Activated T-cell treated with anti-CD3 and anti-CD28 coated beads, Interleukin-2, amount 50 U/mL, for 24 hours (primary cell): ENCODE results near the gene ZNF286A.
"Not testable (repeated sequence)": the region's sequence is repeated elsewhere in the genome, so short reads cannot be mapped to it uniquely, and the experiment has no call there.

Source experiments
- DNase-seq: peaks from one replicate; pipeline ENCODE4 v3.0.0-alpha.2; 2020
- H3K27ac Mint-ChIP-seq: 2 replicates; pipeline ENCODE4 v1.8.0; 2020; ENCODE audit warnings: mild to moderate bottlenecking, mixed read lengths
- H3K27me3 Mint-ChIP-seq: 2 replicates; pipeline ENCODE4 v1.8.0; 2020; ENCODE audit warnings: mixed read lengths
- H3K36me3 Mint-ChIP-seq: 2 replicates; pipeline ENCODE4 v1.8.0; 2020; ENCODE audit warnings: low read depth, mixed read lengths
- H3K4me1 Mint-ChIP-seq: 2 replicates; pipeline ENCODE4 v1.8.0; 2020; ENCODE audit warnings: low read depth, mixed read lengths
- H3K4me3 Mint-ChIP-seq: 2 replicates; pipeline ENCODE4 v1.8.0; 2020; ENCODE audit warnings: mild to moderate bottlenecking, moderate library complexity, mixed read lengths
- H3K9me3 Mint-ChIP-seq: 2 replicates; pipeline ENCODE4 v1.8.0; 2020; ENCODE audit warnings: mixed read lengths

The ZNF286A gene

GRCh38 chr17:15699413-15699924 is at the start of gene ZNF286A:
Gene ZNF286A, plus strand, starts transcription at chr17:15699752. Its CDS starts 578 bp downstream, at chr17:15700330.
- H3K27me3 Mint-ChIP-seq, H3K9me3 Mint-ChIP-seq: not testable (repeated sequence)
- H3K27ac Mint-ChIP-seq = peak within 1 kb of the TSS; percentile 90
- peak; percentile 92 for DNase-seq
- peaks cover 15% of the 10 kb centered on the region for H3K4me1 Mint-ChIP-seq
- H3K4me3 Mint-ChIP-seq = peak within 1 kb of the TSS; percentile 84
- peaks cover 32% of the 10 kb centered on the region for H3K36me3 Mint-ChIP-seq

DNA sequence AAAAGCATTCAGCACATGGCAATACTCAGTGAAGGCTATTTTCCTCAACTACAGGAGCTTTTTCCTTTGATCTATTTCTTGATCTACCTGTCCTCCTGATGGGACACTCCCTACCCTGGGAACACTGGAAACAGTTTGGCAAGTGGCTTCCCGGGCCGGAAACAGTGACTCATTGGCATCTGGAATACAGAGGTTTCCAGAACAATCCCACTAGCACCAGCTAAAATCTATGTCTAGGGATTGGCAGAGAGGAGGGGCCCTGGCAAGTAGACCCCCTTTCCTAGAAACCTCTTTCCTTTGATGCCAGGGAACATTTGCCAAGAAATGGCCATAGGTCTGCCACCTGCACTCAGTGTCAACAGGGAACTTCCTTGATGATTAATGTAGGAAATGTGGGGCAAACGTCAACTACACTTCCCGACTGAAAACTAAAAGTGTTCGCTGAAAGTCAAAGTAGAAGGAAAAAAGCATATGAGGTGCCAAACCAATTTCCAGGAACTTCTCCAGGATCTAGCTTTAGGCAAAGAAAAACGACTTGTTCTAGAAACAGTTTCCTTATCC is 49.6 kb upstream of the ZNF286A start:
- peaks cover 18% of the 10 kb centered on the region for H3K36me3 Mint-ChIP-seq
- peaks cover 16% of the 10 kb centered on the region for H3K4me1 Mint-ChIP-seq
- no peaks in the 10 kb centered on the region for H3K9me3 Mint-ChIP-seq
- H3K27ac Mint-ChIP-seq = no peak overlapping the region
- no peak overlapping the region for H3K4me3 Mint-ChIP-seq
- H3K27me3 Mint-ChIP-seq = no peaks in the 10 kb centered on the region
- DNase-seq = no peak

GRCh38 chr17:15650741-15651582 is 48.6 kb upstream of the ZNF286A start:
- no peaks in the 10 kb centered on the region for H3K27me3 Mint-ChIP-seq
- H3K4me1 Mint-ChIP-seq = peaks cover 14% of the 10 kb centered on the region
- no peak for DNase-seq
- H3K27ac Mint-ChIP-seq = no peak overlapping the region
- H3K4me3 Mint-ChIP-seq = no peak overlapping the region
- no peaks in the 10 kb centered on the region for H3K9me3 Mint-ChIP-seq
- peaks cover 20% of the 10 kb centered on the region for H3K36me3 Mint-ChIP-seq

DNA sequence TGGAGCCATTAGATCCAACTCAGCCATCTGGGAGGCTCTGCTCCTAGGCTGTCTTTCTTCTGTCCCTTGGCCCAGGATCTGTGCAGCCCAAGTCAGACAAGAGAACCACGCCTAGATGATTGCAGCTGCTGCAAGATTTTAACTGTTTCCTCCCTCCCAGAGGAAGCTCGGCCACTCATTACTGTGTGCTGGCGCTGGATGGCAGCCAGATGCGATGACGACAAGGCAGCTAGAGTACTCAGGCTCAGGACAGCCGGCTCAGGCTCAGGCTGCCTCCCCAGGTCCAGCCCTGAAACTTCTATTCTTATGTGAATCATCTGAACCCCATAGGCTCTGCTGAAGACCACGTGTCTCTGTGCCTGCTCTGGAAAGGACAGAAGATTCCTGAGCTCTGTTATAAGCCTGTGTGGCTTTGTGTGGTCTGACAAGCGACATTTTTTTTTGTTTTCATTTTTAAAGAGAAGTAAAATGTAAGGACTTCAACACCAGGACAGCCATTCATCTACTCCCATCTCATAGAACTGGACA is 47.9 kb upstream of the ZNF286A start:
- H3K36me3 Mint-ChIP-seq = peaks cover 20% of the 10 kb centered on the region
- no peaks in the 10 kb centered on the region for H3K9me3 Mint-ChIP-seq
- H3K27me3 Mint-ChIP-seq = no peaks in the 10 kb centered on the region
- H3K4me3 Mint-ChIP-seq = no peak overlapping the region
- H3K4me1 Mint-ChIP-seq = peaks cover 13% of the 10 kb centered on the region
- DNase-seq = peak; percentile 36
- H3K27ac Mint-ChIP-seq = no peak overlapping the region

- DNase-seq = no peak
- Mint-ChIP-seq H3K4me1 (peaks cover 13% of the 10 kb centered on the region), H3K9me3 (no peaks in the 10 kb centered on the region), H3K36me3 (peaks cover 28% of the 10 kb centered on the region), H3K27me3 (no peaks in the 10 kb centered on the region), H3K4me3 (no peak overlapping the region), H3K27ac (no peak overlapping the region)
Observed at GRCh38 chr17:15652960-15653359, 46.6 kb upstream of the ZNF286A start.

- H3K4me3 Mint-ChIP-seq, H3K27me3 Mint-ChIP-seq, H3K9me3 Mint-ChIP-seq, H3K27ac Mint-ChIP-seq, DNase-seq: not testable (repeated sequence)
- Mint-ChIP-seq H3K36me3 (peaks cover 42% of the 10 kb centered on the region), H3K4me1 (peaks cover 13% of the 10 kb centered on the region)
Observed at GRCh38 chr17:15654401-15654800, 45.2 kb upstream of the ZNF286A start.

GRCh38 chr17:15654886-15655561 is 44.5 kb upstream of the ZNF286A start:
- no peaks in the 10 kb centered on the region for H3K27me3 Mint-ChIP-seq
- H3K27ac Mint-ChIP-seq = no peak overlapping the region
- DNase-seq = no peak
- peaks cover 13% of the 10 kb centered on the region for H3K4me1 Mint-ChIP-seq
- no peak overlapping the region for H3K4me3 Mint-ChIP-seq
- H3K9me3 Mint-ChIP-seq = no peaks in the 10 kb centered on the region
- H3K36me3 Mint-ChIP-seq = peaks cover 47% of the 10 kb centered on the region

DNA sequence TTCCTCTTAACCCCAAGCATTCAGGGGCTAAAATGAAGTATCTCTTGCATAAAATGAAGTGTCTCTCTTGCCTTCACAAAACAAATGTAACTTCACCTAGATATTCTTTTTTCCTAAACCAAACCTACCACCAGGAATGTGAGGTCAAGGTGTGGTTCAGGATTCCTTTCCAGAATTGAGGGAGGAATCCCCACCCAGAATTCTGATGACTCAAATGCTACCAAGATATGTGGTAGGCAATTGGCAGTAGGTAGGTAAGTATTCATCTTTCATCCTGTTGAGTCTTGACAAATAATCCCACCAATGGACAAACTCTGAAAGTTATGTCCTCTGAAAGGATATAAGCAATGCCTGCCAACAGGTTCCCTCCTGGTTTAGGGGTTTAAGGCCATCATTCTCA is 41.7 kb upstream of the ZNF286A start:
- no peak for DNase-seq
- Mint-ChIP-seq H3K9me3 (no peaks in the 10 kb centered on the region), H3K36me3 (peaks cover 59% of the 10 kb centered on the region), H3K4me3 (no peak overlapping the region), H3K27me3 (no peaks in the 10 kb centered on the region), H3K4me1 (peaks cover under 1% of the 10 kb centered on the region), H3K27ac (no peak overlapping the region)

DNA sequence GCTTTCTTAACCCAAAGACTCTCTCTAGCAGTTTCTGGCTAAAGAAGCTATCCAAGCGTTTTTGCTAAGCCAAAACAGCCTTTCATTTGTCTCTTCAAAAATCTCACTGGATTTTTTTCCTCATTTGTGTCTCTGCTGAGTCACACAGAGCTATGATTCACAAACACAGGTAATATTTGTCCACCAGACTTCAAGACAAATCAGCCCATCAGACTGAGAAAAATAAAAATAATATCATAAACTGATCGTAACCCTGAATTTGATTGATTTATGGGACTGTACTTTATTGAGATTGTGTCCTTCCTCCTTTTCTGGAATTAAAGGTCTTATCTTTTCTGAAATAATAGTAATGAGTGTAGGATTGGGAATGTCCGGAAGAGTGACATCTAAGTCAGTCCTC is 41.3 kb upstream of the ZNF286A start:
- Mint-ChIP-seq H3K27ac (no peak overlapping the region), H3K9me3 (no peaks in the 10 kb centered on the region), H3K4me3 (no peak overlapping the region), H3K36me3 (peaks cover 59% of the 10 kb centered on the region), H3K4me1 (no peaks in the 10 kb centered on the region), H3K27me3 (no peaks in the 10 kb centered on the region)
- no peak for DNase-seq

DNA sequence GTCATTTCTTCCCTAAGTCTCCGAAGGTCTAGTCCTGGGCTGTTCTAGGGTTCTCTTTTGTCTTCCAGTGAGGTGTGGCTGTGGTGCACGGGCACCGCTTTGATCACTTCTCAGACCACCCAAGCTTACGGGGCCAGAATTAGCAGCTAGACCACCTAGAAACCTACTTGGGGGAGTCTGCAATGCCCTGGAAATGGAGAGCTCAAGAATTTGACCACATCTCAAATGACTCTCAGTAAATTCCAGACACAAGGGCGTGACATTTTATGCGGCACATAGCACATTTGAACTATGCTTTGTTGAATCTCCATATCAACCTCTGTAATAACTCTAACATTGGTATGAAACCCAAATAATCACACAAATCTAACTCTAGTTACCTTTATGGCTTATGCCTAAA is 40.3 kb upstream of the ZNF286A start:
- Mint-ChIP-seq H3K4me1 (no peaks in the 10 kb centered on the region), H3K27ac (no peak overlapping the region), H3K27me3 (no peaks in the 10 kb centered on the region), H3K36me3 (peaks cover 64% of the 10 kb centered on the region), H3K4me3 (no peak overlapping the region), H3K9me3 (no peaks in the 10 kb centered on the region)
- no peak for DNase-seq

- Mint-ChIP-seq H3K27ac (no peak overlapping the region), H3K4me3 (no peak overlapping the region), H3K36me3 (peaks cover 64% of the 10 kb centered on the region), H3K9me3 (no peaks in the 10 kb centered on the region), H3K27me3 (no peaks in the 10 kb centered on the region), H3K4me1 (no peaks in the 10 kb centered on the region)
- no peak for DNase-seq
Observed at GRCh38 chr17:15659663-15660062, 39.9 kb upstream of the ZNF286A start.

DNA sequence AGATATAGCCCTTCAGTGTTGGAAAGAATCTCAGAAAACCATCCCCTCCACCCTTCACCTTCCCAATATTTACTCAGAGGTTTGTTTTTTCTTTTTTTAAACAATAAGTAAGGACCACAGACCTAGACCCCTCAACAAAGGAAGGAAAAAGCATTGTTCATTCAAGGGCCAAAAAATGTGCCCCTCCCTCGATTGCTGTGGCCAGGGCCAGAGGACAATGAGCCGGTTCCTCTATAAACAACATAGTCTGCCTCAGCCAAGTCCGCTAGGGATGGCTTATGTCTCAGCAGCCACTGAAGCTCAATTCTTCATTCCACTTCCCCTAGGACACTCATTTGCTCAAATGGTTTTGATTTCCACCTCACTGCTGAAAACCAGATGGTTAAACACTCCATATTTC is 39.5 kb upstream of the ZNF286A start:
- Mint-ChIP-seq H3K4me1 (no peaks in the 10 kb centered on the region), H3K36me3 (peaks cover 66% of the 10 kb centered on the region), H3K9me3 (no peaks in the 10 kb centered on the region), H3K27me3 (no peaks in the 10 kb centered on the region), H3K27ac (no peak overlapping the region), H3K4me3 (no peak overlapping the region)
- DNase-seq = no peak

GRCh38 chr17:15662681-15663080 is 36.9 kb upstream of the ZNF286A start:
- no peak for DNase-seq
- H3K4me1 Mint-ChIP-seq = no peaks in the 10 kb centered on the region
- no peak overlapping the region for H3K27ac Mint-ChIP-seq
- no peaks in the 10 kb centered on the region for H3K9me3 Mint-ChIP-seq
- no peaks in the 10 kb centered on the region for H3K27me3 Mint-ChIP-seq
- H3K4me3 Mint-ChIP-seq = no peak overlapping the region
- H3K36me3 Mint-ChIP-seq = peaks cover 69% of the 10 kb centered on the region

DNA sequence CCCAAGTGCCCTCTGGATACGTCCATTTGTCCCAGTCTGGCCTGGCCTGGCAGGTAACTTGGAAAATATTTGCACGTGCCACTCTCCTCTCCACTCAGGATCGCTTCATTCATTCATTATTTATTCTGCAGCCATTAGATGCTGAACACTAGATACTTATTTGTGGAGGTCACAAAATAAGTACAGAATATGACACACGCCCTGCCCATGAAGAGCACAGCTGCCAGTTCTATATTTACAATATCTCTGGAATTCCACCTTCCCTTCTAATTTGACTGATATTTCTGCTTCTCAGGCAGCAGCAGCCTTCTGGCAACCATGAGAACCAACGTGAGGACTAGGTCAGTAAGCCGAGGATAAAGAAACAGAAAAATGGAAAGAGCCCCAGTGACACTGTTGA is 36.4 kb upstream of the ZNF286A start:
- Mint-ChIP-seq H3K36me3 (peaks cover 69% of the 10 kb centered on the region), H3K27me3 (no peaks in the 10 kb centered on the region), H3K4me1 (no peaks in the 10 kb centered on the region), H3K4me3 (no peak overlapping the region), H3K9me3 (no peaks in the 10 kb centered on the region), H3K27ac (no peak overlapping the region)
- no peak for DNase-seq
